Panc1 (cell line): ENCODE results near the gene EAPP.

Source experiments
- POLR2AphosphoS5 ChIP-seq: IDR thresholded peaks from 2 replicates; pipeline ENCODE4 v1.6.1; 2012; ENCODE audit warnings: mild to moderate bottlenecking, low read depth, low read length, moderate library complexity
- SIN3A ChIP-seq: IDR thresholded peaks from 2 replicates; pipeline ENCODE4 v1.6.1; 2012; ENCODE audit warnings: low read depth, mild to moderate bottlenecking, low read length, moderate library complexity, borderline replicate concordance; ENCODE audit not compliant: insufficient read depth
- TCF7L2 ChIP-seq: IDR thresholded peaks from 2 replicates; pipeline ENCODE4 v1.6.1; 2011; ENCODE audit warnings: mild to moderate bottlenecking, low read depth, low read length, inconsistent platforms
- TF ChIP-seq, protein P1 (sequence below): fragments of 450-650 bp; IDR thresholded peaks from 2 replicates; pipeline ENCODE4 v1.5.1; 2017; ENCODE audit warnings: mild to moderate bottlenecking
- TF ChIP-seq, protein P2 (sequence below), 2 experiments: IDR thresholded peaks; 2 replicates each; pipeline ENCODE4 v1.6.1; 2011 to 2012; ENCODE audit warnings: low read depth in 2 of 2, control low read depth in 1 of 2, low read length in 1 of 2, mild to moderate bottlenecking in 1 of 2, moderate library complexity in 1 of 2; ENCODE audit not compliant: insufficient read depth in 1 of 2

DNA sequence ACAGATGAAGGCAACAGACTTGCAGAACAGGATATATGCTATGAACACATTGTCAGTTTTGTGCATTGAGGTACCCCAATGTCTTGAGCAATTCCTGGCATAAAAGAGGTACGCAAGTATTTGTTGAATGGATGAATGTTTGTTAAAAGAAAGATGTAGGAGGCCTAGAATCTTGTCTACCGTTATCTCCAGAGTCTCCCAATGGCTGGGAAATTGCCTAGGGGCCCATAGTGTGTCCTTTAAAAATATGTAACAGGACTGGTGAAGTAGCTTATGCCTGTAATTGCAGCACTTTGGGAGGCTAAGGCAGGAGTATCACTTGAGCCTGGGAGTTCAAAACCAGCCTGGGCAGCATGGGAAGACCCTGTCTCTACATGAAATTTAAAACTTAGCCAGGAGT, 57.0 kb downstream of the EAPP start:
- TF ChIP-seq, protein P1, sequence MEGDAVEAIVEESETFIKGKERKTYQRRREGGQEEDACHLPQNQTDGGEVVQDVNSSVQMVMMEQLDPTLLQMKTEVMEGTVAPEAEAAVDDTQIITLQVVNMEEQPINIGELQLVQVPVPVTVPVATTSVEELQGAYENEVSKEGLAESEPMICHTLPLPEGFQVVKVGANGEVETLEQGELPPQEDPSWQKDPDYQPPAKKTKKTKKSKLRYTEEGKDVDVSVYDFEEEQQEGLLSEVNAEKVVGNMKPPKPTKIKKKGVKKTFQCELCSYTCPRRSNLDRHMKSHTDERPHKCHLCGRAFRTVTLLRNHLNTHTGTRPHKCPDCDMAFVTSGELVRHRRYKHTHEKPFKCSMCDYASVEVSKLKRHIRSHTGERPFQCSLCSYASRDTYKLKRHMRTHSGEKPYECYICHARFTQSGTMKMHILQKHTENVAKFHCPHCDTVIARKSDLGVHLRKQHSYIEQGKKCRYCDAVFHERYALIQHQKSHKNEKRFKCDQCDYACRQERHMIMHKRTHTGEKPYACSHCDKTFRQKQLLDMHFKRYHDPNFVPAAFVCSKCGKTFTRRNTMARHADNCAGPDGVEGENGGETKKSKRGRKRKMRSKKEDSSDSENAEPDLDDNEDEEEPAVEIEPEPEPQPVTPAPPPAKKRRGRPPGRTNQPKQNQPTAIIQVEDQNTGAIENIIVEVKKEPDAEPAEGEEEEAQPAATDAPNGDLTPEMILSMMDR, result no peak
- no peak for TF ChIP-seq SIN3A
- TF ChIP-seq, protein P2, sequence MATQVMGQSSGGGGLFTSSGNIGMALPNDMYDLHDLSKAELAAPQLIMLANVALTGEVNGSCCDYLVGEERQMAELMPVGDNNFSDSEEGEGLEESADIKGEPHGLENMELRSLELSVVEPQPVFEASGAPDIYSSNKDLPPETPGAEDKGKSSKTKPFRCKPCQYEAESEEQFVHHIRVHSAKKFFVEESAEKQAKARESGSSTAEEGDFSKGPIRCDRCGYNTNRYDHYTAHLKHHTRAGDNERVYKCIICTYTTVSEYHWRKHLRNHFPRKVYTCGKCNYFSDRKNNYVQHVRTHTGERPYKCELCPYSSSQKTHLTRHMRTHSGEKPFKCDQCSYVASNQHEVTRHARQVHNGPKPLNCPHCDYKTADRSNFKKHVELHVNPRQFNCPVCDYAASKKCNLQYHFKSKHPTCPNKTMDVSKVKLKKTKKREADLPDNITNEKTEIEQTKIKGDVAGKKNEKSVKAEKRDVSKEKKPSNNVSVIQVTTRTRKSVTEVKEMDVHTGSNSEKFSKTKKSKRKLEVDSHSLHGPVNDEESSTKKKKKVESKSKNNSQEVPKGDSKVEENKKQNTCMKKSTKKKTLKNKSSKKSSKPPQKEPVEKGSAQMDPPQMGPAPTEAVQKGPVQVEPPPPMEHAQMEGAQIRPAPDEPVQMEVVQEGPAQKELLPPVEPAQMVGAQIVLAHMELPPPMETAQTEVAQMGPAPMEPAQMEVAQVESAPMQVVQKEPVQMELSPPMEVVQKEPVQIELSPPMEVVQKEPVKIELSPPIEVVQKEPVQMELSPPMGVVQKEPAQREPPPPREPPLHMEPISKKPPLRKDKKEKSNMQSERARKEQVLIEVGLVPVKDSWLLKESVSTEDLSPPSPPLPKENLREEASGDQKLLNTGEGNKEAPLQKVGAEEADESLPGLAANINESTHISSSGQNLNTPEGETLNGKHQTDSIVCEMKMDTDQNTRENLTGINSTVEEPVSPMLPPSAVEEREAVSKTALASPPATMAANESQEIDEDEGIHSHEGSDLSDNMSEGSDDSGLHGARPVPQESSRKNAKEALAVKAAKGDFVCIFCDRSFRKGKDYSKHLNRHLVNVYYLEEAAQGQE (IDR thresholded peaks at IDR 0.05; ENCODE audit: insufficient read depth in 1 of 2, low read depth in 2 of 2, low read length in 1 of 2), result no peak
- no peak for TF ChIP-seq POLR2AphosphoS5
- no peak for TF ChIP-seq TCF7L2
